T-cell (primary cell): ENCODE results near the gene LRRC4C. TPM values are rescaled to one million over a fixed set of nuclear protein-coding genes. Genes with fewer than 3 reads are reported as not detected.

Experiments used
- ATAC-seq, 4 experiments: fragments of 200-7000 bp in 3 of 4; fragments of 150-1000 bp in 1 of 4; cut with Tn5 transposase; replicated peaks in 1 of 4; 1 replicate in 3 of 4; 2 replicates in 1 of 4; pipeline ENCODE4 v1.10.0; 2021; ENCODE audit warnings: moderate library complexity in 3 of 4, mild to moderate bottlenecking in 2 of 4, moderate number of reproducible peaks in 1 of 4
- CTCF ChIA-PET, 2 donors: fragments of 300-600 bp; sonication (Branson Sonifier 250); formaldehyde crosslinking; loops; one replicate each; lab custom pipeline; 2022; ENCODE audit warnings: antibody characterized with exemption in 2 of 2; lab: Charles Lee
- POLR2A ChIA-PET, 2 donors: fragments of 300-600 bp; sonication (Branson Sonifier 250); formaldehyde crosslinking; loops; one replicate each; lab custom pipeline; 2022; ENCODE audit warnings: antibody characterized with exemption in 2 of 2; lab: Charles Lee
- DNase-seq, 35 experiments: peaks; one replicate each; pipeline versions ENCODE4 v3.0.0 to v3.0.0-alpha.2; 2013 to 2023
- H3K27ac ChIP-seq: one replicate; pipeline ENCODE4 v1.5.1; 2013; ENCODE audit warnings: low read length
- H3K27me3 ChIP-seq, 2 experiments: replicated peaks in 1 of 2; 1 replicate in 1 of 2; 2 replicates in 1 of 2; pipeline versions ENCODE4 v1.6.1 to v1.7.0; 2013; ENCODE audit warnings: low read length in 1 of 2, mixed read lengths in 1 of 2; ENCODE audit not compliant: control insufficient read depth in 2 of 2, insufficient read depth in 2 of 2; ENCODE audit errors: extremely low read depth in 1 of 2
- H3K36me3 ChIP-seq, 2 donors: 1 replicate in 1 of 2; 2 replicates in 1 of 2; pipeline versions ENCODE4 v1.6.1 to v1.7.0; 2013; ENCODE audit warnings: low read length in 1 of 2; ENCODE audit not compliant: control insufficient read depth in 2 of 2, insufficient read depth in 1 of 2; ENCODE audit errors: extremely low read depth in 1 of 2
- H3K4me1 ChIP-seq, 2 experiments: 1 replicate in 1 of 2; 2 replicates in 1 of 2; pipeline versions ENCODE4 v1.6.1 to v1.7.0; 2013; ENCODE audit warnings: low read length in 2 of 2, mixed read lengths in 1 of 2; ENCODE audit not compliant: insufficient read depth in 2 of 2, control insufficient read depth in 1 of 2; ENCODE audit errors: extremely low read depth in 1 of 2
- H3K4me3 ChIP-seq, 2 donors: 1 replicate in 1 of 2; 2 replicates in 1 of 2; pipeline versions ENCODE4 v1.5.1 to v1.7.0; 2013; ENCODE audit warnings: mild to moderate bottlenecking in 2 of 2, low read length in 1 of 2, moderate library complexity in 1 of 2; ENCODE audit not compliant: control insufficient read depth in 1 of 2; ENCODE audit errors: extremely low read depth in 1 of 2
- H3K9me3 ChIP-seq: 2 replicates; pipeline ENCODE4 v1.7.0; 2013
- H3K27ac Mint-ChIP-seq, 2 donors: one replicate each; pipeline ENCODE4 v1.8.0; 2020 to 2021; ENCODE audit warnings: mild to moderate bottlenecking in 2 of 2, mixed read lengths in 2 of 2
- H3K27me3 Mint-ChIP-seq, 2 donors: one replicate each; pipeline ENCODE4 v1.8.0; 2021 to 2022; ENCODE audit warnings: mixed read lengths in 2 of 2
- H3K36me3 Mint-ChIP-seq: one replicate; pipeline ENCODE4 v1.8.0; 2021; ENCODE audit warnings: mixed read lengths
- H3K4me1 Mint-ChIP-seq, 3 donors: one replicate each; pipeline ENCODE4 v1.8.0; 2020 to 2022; ENCODE audit warnings: mixed read lengths in 3 of 3, mild to moderate bottlenecking in 1 of 3
- H3K4me3 Mint-ChIP-seq, 3 donors: one replicate each; pipeline ENCODE4 v1.8.0; 2020 to 2022; ENCODE audit warnings: mild to moderate bottlenecking in 3 of 3, mixed read lengths in 3 of 3, moderate library complexity in 3 of 3
- H3K9me3 Mint-ChIP-seq, 3 donors: one replicate each; pipeline ENCODE4 v1.8.0; 2020 to 2022; ENCODE audit warnings: mixed read lengths in 3 of 3
- WGBS: methylation state at CpG from one replicate; pipeline ENCODE4 v1.1.5; 2013; ENCODE audit warnings: missing lambda C conversion rate; ENCODE audit not compliant: insufficient coverage; 5-methylcytosine and 5-hydroxymethylcytosine counted together
- total RNA-seq, 35 experiments: library from RNA in 6 of 35; stranded (reverse) in 6 of 35; fragments of 120-200 nt in 1 of 35; gene quantifications; one replicate each; pipeline versions ENCODE4 v1.2.1 to v1.2.4 and lab custom pipeline; 2013 to 2026

LRRC4C gene
- total RNA-seq, 5 donors from 2014 or later (not counting 1 experiment from before 2014, with no cell fraction given) = not detected

DNA sequence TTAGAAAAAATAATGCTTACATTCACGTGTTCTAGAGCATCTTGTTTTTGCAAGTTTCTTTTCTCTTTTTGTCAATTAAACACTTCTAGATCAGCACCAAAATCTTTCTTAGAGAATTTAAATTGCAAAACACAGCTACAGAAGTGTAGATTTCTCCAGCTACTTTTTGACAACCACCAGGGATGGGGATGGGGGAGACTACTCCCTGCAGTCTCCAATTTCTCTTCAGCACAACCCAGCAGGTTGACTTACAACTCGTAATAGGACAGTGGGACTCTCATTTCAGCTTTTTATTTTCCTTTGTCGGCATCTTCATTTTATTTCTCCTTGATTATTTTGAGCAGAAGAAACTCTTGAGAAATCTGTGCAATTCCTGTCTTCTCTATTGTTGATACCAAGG is 441.2 kb downstream of the LRRC4C start:
- H3K4me1 Mint-ChIP-seq = no peaks in the 10 kb centered on the region
- H3K9me3 ChIP-seq = no peaks in the 10 kb centered on the region

DNA sequence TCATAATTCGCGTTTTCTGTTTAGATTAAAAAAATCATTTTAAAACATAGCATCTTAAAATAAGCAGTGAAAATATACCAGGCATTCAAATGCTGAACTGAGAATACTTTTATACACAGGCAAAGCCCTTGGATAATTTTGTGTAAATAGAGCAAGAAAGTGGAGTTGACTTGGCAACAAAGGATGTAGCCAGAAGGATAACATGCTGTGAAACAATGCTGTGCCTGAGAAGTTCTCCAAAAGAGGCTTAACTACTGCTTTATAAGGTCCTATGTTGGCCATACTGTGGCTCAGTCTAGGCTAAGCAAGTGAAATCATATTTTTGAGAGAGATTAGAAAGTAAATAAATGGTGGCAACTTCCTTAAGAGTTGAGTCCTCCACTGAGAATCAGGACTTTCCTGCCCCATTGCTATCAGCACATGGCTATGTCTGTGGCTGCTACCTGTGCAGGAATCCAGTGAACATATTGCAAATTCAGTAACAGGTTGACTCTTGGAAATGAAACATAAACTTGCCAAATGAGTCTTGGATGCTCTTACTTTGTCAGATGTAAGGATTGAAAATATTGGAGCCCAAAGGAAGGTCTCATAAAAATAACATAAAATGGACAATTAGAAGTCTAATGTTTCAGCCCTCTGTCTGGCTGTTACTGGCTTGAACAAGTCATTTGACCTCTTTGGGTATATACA is 448.9 kb downstream of the LRRC4C start:
- Histone ChIP-seq H3K4me1 (no peaks in the 10 kb centered on the region), H3K27ac (no peak overlapping the region), H3K4me3 (no peak overlapping the region), H3K9me3 (no peaks in the 10 kb centered on the region), H3K27me3 (no peaks in the 10 kb centered on the region), H3K36me3 (no peaks in the 10 kb centered on the region)
- no peaks in the 10 kb centered on the region for H3K36me3 Mint-ChIP-seq
- no peaks in the 10 kb centered on the region for H3K4me1 Mint-ChIP-seq
- DNase-seq = no peak
- H3K27ac Mint-ChIP-seq = no peak overlapping the region
- H3K4me3 Mint-ChIP-seq = no peak overlapping the region
- peaks cover 14 to 33% (median 14%) of the 10 kb centered on the region in 3 donors for H3K9me3 Mint-ChIP-seq
- WGBS = no CpG with 5 or more reads among the region's 2 CpGs
- POLR2A ChIA-PET = no interaction called here
- no peak for ATAC-seq
- no peaks in the 10 kb centered on the region for H3K27me3 Mint-ChIP-seq
- CTCF ChIA-PET = no interaction called here

More for the DNA sequence above, 441.2 kb downstream of the LRRC4C start:
- WGBS = 17% methylated on average over 1 of the region's 3 CpGs
- DNase-seq (no peak), ATAC-seq (no peak)
- H3K27me3 Mint-ChIP-seq = no peaks in the 10 kb centered on the region
- H3K4me1 ChIP-seq = no peaks in the 10 kb centered on the region
- no peak overlapping the region for H3K27ac Mint-ChIP-seq
- H3K27ac ChIP-seq = no peak overlapping the region
- peaks cover 5 to 39% (median 23%) of the 10 kb centered on the region in 3 donors for H3K9me3 Mint-ChIP-seq
- ChIA-PET POLR2A (interaction anchor here in 1 of 2 donors (0.6 kb wide), 1 partner anchor 20 kb away, joined by 3 read pairs; no protein-coding TSS in a partner anchor), CTCF (no interaction called here)
- no peaks in the 10 kb centered on the region for H3K36me3 ChIP-seq
- no peaks in the 10 kb centered on the region for H3K36me3 Mint-ChIP-seq
- no peaks in the 10 kb centered on the region for H3K27me3 ChIP-seq
- H3K4me3 Mint-ChIP-seq = no peak overlapping the region
- no peak overlapping the region for H3K4me3 ChIP-seq

DNA sequence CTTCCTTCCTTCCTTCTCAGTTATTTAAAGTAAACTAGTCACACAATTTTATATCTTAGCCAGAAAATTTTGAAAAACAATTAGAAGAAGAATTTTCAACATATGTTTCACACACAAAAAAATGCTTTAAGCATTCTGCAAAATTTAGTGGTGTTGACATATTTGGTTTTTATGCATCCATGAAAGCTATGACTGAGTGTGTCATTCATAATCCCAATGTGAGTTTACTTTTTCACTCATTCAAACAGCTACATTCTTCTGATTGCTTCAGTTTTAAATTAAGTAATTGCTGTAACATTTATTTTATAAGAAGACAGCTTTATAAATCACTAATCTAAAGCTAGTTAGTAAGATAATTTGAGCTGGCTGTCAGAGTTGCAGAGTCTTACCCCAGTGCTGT is 453.5 kb downstream of the LRRC4C start:
- Mint-ChIP-seq H3K9me3 (peaks cover 21 to 27% (median 26%) of the 10 kb centered on the region in 3 donors), H3K27ac (no peak overlapping the region), H3K36me3 (no peaks in the 10 kb centered on the region), H3K4me1 (no peaks in the 10 kb centered on the region), H3K27me3 (no peaks in the 10 kb centered on the region), H3K4me3 (no peak overlapping the region)
- Histone ChIP-seq H3K4me1 (no peaks in the 10 kb centered on the region), H3K27ac (no peak overlapping the region), H3K36me3 (no peaks in the 10 kb centered on the region), H3K9me3 (no peaks in the 10 kb centered on the region), H3K4me3 (no peak overlapping the region), H3K27me3 (no peaks in the 10 kb centered on the region)
- ChIA-PET POLR2A (no interaction called here), CTCF (no interaction called here)
- DNase-seq (no peak), ATAC-seq (no peak)

DNA sequence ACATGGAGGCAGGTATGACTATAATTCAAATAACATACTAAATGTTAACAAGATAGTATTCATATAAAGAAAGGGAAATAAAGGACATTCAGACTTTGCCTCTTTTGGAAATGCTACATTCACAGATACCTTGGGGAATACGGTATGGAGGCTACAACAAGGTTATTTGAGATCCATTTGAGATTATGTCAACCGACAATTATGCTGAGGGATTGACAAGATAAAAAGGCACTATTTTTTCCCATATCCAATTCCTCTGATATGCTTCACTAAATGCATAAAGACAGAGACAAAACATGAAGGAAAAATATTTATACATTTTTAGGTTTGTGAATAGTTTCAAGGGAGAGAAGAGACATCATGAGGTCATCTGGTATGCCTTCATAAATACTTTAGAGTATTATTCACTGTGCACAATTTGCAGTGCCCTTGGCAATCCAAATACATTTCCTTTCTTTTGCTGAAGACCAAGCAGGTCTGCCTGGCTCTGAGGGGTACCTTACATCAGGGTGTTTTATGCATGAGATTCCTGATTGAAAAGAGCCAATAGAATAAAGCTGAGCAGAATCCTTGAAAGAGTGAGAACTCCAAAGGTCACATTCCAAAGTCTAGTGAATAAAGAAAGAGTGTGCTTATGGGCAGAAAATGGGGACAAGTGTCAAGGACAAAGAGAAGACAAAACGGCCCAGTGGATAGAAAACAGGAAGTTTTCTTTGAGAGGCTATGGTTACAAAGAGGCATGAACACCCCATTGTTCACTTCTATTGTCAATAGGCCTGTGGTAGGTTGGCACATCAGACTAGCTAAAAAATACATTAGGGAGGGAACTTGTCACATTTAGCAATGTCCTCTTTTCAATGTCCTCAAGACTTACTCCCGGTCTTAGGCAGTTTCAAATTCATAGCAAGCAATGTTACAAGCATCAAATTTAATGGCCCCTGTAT is 455.8 kb downstream of the LRRC4C start:
- Mint-ChIP-seq H3K9me3 (peaks cover 27 to 36% (median 27%) of the 10 kb centered on the region in 3 donors), H3K36me3 (no peaks in the 10 kb centered on the region), H3K4me1 (no peaks in the 10 kb centered on the region), H3K27ac (no peak overlapping the region), H3K27me3 (no peaks in the 10 kb centered on the region), H3K4me3 (no peak overlapping the region)
- ChIA-PET CTCF (no interaction called here), POLR2A (no interaction called here)
- no peaks in the 10 kb centered on the region for H3K27me3 ChIP-seq
- DNase-seq (no peak), ATAC-seq (no peak)
- WGBS = no CpG with 5 or more reads among the region's 4 CpGs
- H3K4me1 ChIP-seq = no peaks in the 10 kb centered on the region
- no peaks in the 10 kb centered on the region for H3K36me3 ChIP-seq
- H3K27ac ChIP-seq = no peak overlapping the region
- no peaks in the 10 kb centered on the region for H3K9me3 ChIP-seq
- H3K4me3 ChIP-seq = no peak overlapping the region

DNA sequence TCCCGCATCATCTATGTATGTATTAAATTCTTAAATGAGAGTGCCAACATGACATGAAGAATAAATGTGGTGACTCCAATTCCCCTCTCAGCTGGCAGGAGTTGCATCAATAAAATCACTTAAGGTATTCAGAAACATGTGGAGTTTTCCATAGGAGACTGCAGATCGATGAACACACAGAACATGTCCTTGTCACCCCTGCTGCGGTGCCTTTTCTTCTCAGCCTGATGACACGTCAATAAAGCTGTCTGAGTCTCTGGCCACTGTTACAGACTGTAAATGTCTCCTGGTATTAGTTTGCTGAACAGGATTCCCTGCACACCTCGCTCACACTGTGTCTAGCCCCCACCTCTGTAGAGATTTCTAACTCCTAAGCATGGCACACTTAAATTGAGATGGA is 460.5 kb downstream of the LRRC4C start:
- CTCF ChIA-PET = no interaction called here
- ATAC-seq = no peak
- no peaks in the 10 kb centered on the region for H3K9me3 ChIP-seq
- H3K9me3 Mint-ChIP-seq = peaks cover 18 to 40% (median 39%) of the 10 kb centered on the region in 3 donors
- 67% methylated on average over 3 of the region's 5 CpGs for WGBS
- no peak for DNase-seq
- H3K4me1 ChIP-seq = no peaks in the 10 kb centered on the region
- no peak overlapping the region for H3K4me3 ChIP-seq
- POLR2A ChIA-PET = no interaction called here
- H3K4me3 Mint-ChIP-seq = no peak overlapping the region
- H3K4me1 Mint-ChIP-seq = no peaks in the 10 kb centered on the region
- H3K27ac Mint-ChIP-seq = no peak overlapping the region
- no peak overlapping the region for H3K27ac ChIP-seq
- no peaks in the 10 kb centered on the region for H3K27me3 Mint-ChIP-seq
- no peaks in the 10 kb centered on the region for H3K36me3 Mint-ChIP-seq
- no peaks in the 10 kb centered on the region for H3K36me3 ChIP-seq
- no peaks in the 10 kb centered on the region for H3K27me3 ChIP-seq

DNA sequence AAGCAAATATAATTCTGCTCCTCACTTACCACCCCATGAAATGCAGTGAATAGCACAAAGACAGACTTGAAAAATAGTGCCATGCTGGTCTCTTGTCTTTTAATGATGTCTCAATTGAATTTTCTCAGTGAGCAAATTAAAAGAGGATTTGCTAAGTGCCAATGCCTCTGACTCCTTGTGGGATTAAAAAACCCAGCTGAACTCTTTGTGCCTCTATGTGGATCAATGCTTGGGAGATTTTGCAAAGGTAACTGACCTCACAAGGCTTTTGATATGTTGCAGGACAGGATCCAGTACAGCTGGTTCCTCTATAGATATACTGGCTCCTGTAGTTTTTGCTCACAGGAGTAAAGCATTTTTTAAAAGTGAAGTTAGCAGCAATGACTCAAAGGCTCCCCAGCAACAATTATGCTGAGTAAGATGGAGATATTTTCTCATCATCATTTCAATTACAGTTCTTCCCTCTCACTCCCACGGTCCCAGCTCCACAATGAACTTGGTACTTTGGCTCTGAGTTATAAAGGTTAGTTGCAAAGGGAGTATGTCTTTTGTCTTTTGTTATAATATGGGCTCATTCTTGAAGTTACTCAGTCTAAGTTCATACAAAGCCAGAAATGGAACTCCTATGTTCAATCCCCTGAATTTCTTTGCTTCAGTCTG is 471.5 kb downstream of the LRRC4C start:
- no CpG with 5 or more reads among the region's 1 CpG for WGBS
- peaks cover 19 to 30% (median 23%) of the 10 kb centered on the region in 3 donors for H3K9me3 Mint-ChIP-seq
- ATAC-seq (no peak), DNase-seq (no peak)
- H3K4me1 Mint-ChIP-seq = no peaks in the 10 kb centered on the region
- H3K4me3 Mint-ChIP-seq = no peak overlapping the region
- Histone ChIP-seq H3K36me3 (no peaks in the 10 kb centered on the region), H3K27ac (no peak overlapping the region), H3K4me3 (no peak overlapping the region), H3K4me1 (no peaks in the 10 kb centered on the region), H3K27me3 (no peaks in the 10 kb centered on the region), H3K9me3 (no peaks in the 10 kb centered on the region)
- H3K36me3 Mint-ChIP-seq = no peaks in the 10 kb centered on the region
- no peak overlapping the region for H3K27ac Mint-ChIP-seq
- POLR2A ChIA-PET = no interaction called here
- CTCF ChIA-PET = no interaction called here
- no peaks in the 10 kb centered on the region for H3K27me3 Mint-ChIP-seq
